ENCODE data around the gene PLPPR1. TPM values are rescaled to one million over a fixed set of nuclear protein-coding genes. Genes with fewer than 3 reads are reported as not detected.

Gene PLPPR1
- total and polyA plus RNA-seq, 2 of the 4 experiments (the other 2 are of a cell fraction): not detected

GRCh38 chr9:101162231-101162630, 133.7 kb downstream of the PLPPR1 start:
- Histone ChIP-seq H3K14ac (replicated peaks; ENCODE audit: low read depth, low read length) (no peak overlapping the region), H3K4me3 (ENCODE audit: insufficient read depth, low read depth, low read length) (no peak overlapping the region), H3K9me3 (ENCODE audit: control insufficient read depth, insufficient read depth, low read length) (no peaks in the 10 kb centered on the region), H4K91ac (ENCODE audit: insufficient read depth, low read depth, low read length) (no peak overlapping the region), H3K4me2 (ENCODE audit: low read depth, low read length) (no peak overlapping the region), H4K20me1 (ENCODE audit: insufficient read depth, low read length) (no peaks in the 10 kb centered on the region), H3K79me1 (ENCODE audit: low read depth in 1 of 2, low read length in 2 of 2) (no peaks in the 10 kb centered on the region), H3K27ac (ENCODE audit: insufficient read depth, low read length) (no peak overlapping the region), H2AFZ (replicated peaks; ENCODE audit: low read length, poor library complexity) (no peak overlapping the region), H3K4ac (ENCODE audit: low read depth, low read length) (no peak overlapping the region), H3K56ac (ENCODE audit: extremely low read depth, insufficient read depth, low read length) (no peak overlapping the region), H3K4me1 (ENCODE audit: control insufficient read depth, insufficient read depth, low read length) (no peaks in the 10 kb centered on the region), H3K23ac (ENCODE audit: low read depth, low read length) (no peak overlapping the region), H2AK5ac (ENCODE audit: low read depth, low read length) (no peak overlapping the region), H4K5ac (ENCODE audit: low read depth, low read length) (no peak overlapping the region), H3K9ac (ENCODE audit: low read depth, low read length) (no peak overlapping the region), H2BK120ac (ENCODE audit: low read depth, low read length) (no peak overlapping the region), H2AK9ac (replicated peaks; ENCODE audit: low read depth, low read length, poor library complexity) (no peak overlapping the region), H4K8ac (ENCODE audit: low read depth in 2 of 2, low read length in 2 of 2) (no peak overlapping the region), H2BK5ac (ENCODE audit: low read depth, low read length, poor library complexity, severe bottlenecking) (no peak overlapping the region), H3K9me1 (ENCODE audit: insufficient read depth, low read length) (no peaks in the 10 kb centered on the region), H3K36me3 (ENCODE audit: control insufficient read depth, insufficient read depth, low read length) (no peaks in the 10 kb centered on the region), H2BK20ac (ENCODE audit: low read depth, low read length) (no peak overlapping the region), H2BK15ac (ENCODE audit: low read depth, low read length) (no peak overlapping the region), H3K18ac (ENCODE audit: low read depth, low read length) (no peak overlapping the region), H3K27me3 (ENCODE audit: control insufficient read depth, insufficient read depth, low read length) (no peaks in the 10 kb centered on the region)
- ChIA-PET POLR2A (ENCODE audit: unreplicated experiment) (no interaction called here), CTCF (no interaction called here)
- DNase-seq: no peak
- no peak for ATAC-seq (ENCODE audit: low read depth)
- dilution Hi-C loops (cut with HindIII; ENCODE audit: low sequenced_read_pairs, unreplicated experiment) (no loop called here), in situ Hi-C loops (cut with MboI; ENCODE audit: low sequenced_read_pairs) (no loop called here), intact Hi-C loops (cut with micrococcal nuclease) (no loop called here)
- no peak for TF ChIP-seq CHD1 (IDR thresholded peaks at IDR 0.05; ENCODE audit: low read depth, low read length)
- no peak for TF ChIP-seq RFX5 (IDR thresholded peaks at IDR 0.05; ENCODE audit: low read depth, low read length)
- no peak for TF ChIP-seq CEBPB (IDR thresholded peaks at IDR 0.05; ENCODE audit: low read depth, low read length)
- TF ChIP-seq, protein P1, sequence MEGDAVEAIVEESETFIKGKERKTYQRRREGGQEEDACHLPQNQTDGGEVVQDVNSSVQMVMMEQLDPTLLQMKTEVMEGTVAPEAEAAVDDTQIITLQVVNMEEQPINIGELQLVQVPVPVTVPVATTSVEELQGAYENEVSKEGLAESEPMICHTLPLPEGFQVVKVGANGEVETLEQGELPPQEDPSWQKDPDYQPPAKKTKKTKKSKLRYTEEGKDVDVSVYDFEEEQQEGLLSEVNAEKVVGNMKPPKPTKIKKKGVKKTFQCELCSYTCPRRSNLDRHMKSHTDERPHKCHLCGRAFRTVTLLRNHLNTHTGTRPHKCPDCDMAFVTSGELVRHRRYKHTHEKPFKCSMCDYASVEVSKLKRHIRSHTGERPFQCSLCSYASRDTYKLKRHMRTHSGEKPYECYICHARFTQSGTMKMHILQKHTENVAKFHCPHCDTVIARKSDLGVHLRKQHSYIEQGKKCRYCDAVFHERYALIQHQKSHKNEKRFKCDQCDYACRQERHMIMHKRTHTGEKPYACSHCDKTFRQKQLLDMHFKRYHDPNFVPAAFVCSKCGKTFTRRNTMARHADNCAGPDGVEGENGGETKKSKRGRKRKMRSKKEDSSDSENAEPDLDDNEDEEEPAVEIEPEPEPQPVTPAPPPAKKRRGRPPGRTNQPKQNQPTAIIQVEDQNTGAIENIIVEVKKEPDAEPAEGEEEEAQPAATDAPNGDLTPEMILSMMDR (conservative IDR thresholded peaks at IDR 0.05; ENCODE audit: low read depth, low read length): no peak
- TF ChIP-seq NFE2L2 (IDR thresholded peaks at IDR 0.05; ENCODE audit: low read depth, low read length): no peak
- TF ChIP-seq USF2 (IDR thresholded peaks at IDR 0.05; ENCODE audit: low read depth, low read length): no peak
- no peak for TF ChIP-seq POLR2A (IDR thresholded peaks at IDR 0.05; ENCODE audit: low read depth, low read length)
- no peak for TF ChIP-seq RAD21 (IDR thresholded peaks at IDR 0.05; ENCODE audit: low read length)
- TF ChIP-seq RCOR1 (IDR thresholded peaks at IDR 0.05; ENCODE audit: insufficient replicate concordance, low read length): no peak
- no TSS peak for BruUV-seq (replicated peaks)
- WGBS, 2 experiments (ENCODE audit: extremely low coverage in 2 of 2, insufficient read length in 1 of 2): no CpG with 5 or more reads among the region's 1 CpG
